Measurements from ENCODE around the gene RELT. TPM values are rescaled to one million over a fixed set of nuclear protein-coding genes. Genes with fewer than 3 reads are reported as not detected.
A peak's percentile ranks its signal among the peaks of the same experiment; 100 is the strongest.

Gene RELT
- total and polyA plus RNA-seq, 9 donors: 0.38 to 4.7 (median 2.0) TPM

DNA sequence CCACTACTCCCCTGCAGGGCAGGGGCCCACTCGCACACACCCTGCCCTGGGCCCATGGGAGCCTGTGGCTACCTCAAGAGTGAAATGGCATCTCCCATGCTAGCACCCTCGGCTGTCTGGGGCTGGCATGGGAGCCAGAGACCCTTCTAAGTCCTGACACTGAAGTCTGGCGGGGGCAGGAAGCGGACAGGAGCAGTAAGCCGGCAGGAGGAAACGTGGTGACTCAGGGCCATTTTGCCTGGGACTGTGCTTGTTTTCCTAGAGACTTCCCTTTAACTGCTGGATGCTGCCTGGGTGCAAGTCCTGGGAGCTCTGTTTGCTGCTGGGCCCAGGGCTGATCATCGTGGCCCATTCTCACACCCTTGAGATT, 16.8 kb downstream of the RELT start:
- Histone ChIP-seq H3K4me3 (no peak overlapping the region), H3K27me3 (no peaks in the 10 kb centered on the region), H3K36me3 (no peaks in the 10 kb centered on the region), H3K9me3 (no peaks in the 10 kb centered on the region), H3K27ac (no peak overlapping the region), H3K4me1 (ENCODE audit: insufficient read depth) (no peaks in the 10 kb centered on the region)
- TF ChIP-seq, protein P1, sequence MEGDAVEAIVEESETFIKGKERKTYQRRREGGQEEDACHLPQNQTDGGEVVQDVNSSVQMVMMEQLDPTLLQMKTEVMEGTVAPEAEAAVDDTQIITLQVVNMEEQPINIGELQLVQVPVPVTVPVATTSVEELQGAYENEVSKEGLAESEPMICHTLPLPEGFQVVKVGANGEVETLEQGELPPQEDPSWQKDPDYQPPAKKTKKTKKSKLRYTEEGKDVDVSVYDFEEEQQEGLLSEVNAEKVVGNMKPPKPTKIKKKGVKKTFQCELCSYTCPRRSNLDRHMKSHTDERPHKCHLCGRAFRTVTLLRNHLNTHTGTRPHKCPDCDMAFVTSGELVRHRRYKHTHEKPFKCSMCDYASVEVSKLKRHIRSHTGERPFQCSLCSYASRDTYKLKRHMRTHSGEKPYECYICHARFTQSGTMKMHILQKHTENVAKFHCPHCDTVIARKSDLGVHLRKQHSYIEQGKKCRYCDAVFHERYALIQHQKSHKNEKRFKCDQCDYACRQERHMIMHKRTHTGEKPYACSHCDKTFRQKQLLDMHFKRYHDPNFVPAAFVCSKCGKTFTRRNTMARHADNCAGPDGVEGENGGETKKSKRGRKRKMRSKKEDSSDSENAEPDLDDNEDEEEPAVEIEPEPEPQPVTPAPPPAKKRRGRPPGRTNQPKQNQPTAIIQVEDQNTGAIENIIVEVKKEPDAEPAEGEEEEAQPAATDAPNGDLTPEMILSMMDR (IDR thresholded peaks at IDR 0.05): no peak
- TF ChIP-seq EP300 (IDR thresholded peaks at IDR 0.05) (no peak), POLR2A (IDR thresholded peaks at IDR 0.05) (no peak)
- intact Hi-C loops (cut with DNase I): loop anchor here in 2 of 4 donors (5.0 to 10.0 kb wide), 2 partner anchors 96 to 98 kb away; no protein-coding TSS in a partner anchor
- WGBS, 3 donors: 87 to 92% (median 91%) methylated on average over 5 to 7 of the region's 7 CpGs
- no peak for DNase-seq

DNA sequence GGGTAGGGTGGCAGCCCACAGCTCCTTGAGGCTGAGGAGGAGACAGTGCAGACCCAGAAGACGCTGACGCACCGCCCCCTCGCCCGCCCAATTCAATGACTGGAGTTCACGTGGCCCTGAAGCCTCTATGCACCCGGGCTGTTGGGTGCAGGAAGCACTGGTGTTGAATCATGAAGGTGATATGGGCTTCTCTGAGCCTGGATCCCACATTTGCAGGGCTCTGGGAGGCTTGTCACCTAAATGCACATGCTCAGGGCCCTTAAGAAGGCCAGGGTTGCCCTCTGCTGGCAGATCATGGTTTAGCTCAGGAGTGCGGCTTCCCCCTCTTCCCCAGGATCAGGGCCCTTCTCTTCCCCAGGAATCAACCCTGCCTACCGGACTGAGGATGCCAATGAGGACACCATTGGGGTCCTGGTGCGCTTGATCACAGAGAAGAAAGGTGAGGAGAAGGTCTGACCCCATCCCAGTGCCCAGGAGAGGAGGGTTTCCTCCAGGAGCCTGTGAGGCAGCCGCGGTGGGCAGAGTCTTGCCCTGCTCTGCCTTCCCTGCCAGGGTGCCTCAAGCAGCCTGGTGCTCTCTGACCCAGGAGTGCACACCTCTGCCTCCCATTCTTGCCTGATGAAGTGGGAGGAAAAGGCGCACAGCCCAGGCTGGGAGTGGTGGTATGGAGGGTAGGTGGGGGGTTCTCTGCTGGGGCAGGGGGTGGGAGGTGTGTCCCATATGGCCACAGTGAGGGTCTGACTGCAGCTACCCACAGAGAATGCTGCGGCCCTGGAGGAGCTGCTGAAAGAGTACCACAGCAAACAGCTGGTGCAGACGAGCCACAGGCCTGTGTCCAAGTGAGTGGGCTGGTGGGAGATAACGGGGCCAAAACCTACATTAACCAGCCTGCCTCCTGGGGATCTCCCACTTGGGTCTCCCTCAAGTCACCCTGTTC, 17.5 kb downstream of the RELT start:
- peak; percentile 46 to 78 (median 70) for DNase-seq

DNA sequence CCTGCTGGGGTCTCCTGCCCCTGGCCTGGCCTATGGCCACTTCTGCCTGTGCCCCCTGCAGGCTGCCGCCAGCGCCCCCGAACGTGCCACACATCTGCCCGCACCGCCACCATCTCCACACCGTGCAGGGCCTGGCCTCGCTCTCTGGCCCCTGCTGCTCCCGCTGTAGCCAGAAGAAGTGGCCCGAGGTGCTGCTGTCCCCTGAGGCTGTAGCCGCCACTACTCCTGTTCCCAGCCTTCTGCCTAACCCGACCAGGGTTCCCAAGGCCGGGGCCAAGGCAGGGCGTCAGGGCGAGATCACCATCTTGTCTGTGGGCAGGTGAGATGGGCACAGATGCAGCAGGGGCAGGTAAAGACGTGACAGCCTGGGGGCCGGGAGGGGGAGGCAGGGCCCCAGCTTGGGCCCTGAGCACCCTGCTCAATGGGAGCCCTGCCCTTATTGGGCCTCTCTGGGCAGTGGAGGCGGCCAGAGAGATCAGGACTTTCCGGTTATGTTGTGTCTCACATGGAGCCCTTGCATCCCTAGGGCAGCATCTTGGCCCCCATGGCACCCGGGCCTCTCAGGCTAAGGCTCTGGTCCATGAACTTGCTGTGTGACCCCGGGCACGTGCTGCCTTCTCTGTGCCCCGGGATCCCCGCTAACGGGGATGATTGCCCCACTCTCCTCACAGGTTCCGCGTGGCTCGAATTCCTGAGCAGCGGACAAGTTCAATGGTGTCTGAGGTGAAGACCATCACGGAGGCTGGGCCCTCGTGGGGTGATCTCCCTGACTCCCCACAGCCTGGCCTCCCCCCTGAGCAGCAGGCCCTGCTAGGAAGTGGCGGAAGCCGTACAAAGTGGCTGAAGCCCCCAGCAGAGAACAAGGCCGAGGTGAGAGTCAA, 18.5 kb downstream of the RELT start:
- TF ChIP-seq EP300 (IDR thresholded peaks at IDR 0.05) (no peak), POLR2A (IDR thresholded peaks at IDR 0.05) (no peak)
- TF ChIP-seq, protein P1 (IDR thresholded peaks at IDR 0.05): no peak
- intact Hi-C loops (cut with DNase I): loop anchor here in 2 of 4 donors (5.0 to 10.0 kb wide), 2 partner anchors 97 to 100 kb away; no protein-coding TSS in a partner anchor
- H3K4me3 ChIP-seq: no peak overlapping the region
- no peaks in the 10 kb centered on the region for H3K27me3 ChIP-seq
- H3K27ac ChIP-seq: no peak overlapping the region
- WGBS, 3 donors: 80 to 89% (median 87%) methylated on average over 34 of the region's 34 CpGs
- H3K9me3 ChIP-seq: no peaks in the 10 kb centered on the region
- no peaks in the 10 kb centered on the region for H3K36me3 ChIP-seq
- H3K4me1 ChIP-seq (ENCODE audit: insufficient read depth): no peaks in the 10 kb centered on the region
- peak in 1 of 5 donors; percentile 33 for DNase-seq

More for the DNA sequence above, 17.5 kb downstream of the RELT start:
- WGBS, 3 donors: 62 to 71% (median 62%) methylated on average over 16 of the region's 16 CpGs
- intact Hi-C loops (cut with DNase I): loop anchor here in 2 of 4 donors (5.0 to 10.0 kb wide), 2 partner anchors 96 to 99 kb away; no protein-coding TSS in a partner anchor
- no peaks in the 10 kb centered on the region for H3K4me1 ChIP-seq (ENCODE audit: insufficient read depth)
- H3K9me3 ChIP-seq: no peaks in the 10 kb centered on the region
- no peaks in the 10 kb centered on the region for H3K27me3 ChIP-seq
- no peak overlapping the region for H3K27ac ChIP-seq
- TF ChIP-seq, protein P1 (IDR thresholded peaks at IDR 0.05): peak; percentile 33 to 70 (median 63)
- TF ChIP-seq POLR2A (IDR thresholded peaks at IDR 0.05): no peak
- no peak for TF ChIP-seq EP300 (IDR thresholded peaks at IDR 0.05)
- H3K4me3 ChIP-seq: no peak overlapping the region
- H3K36me3 ChIP-seq: no peaks in the 10 kb centered on the region

All from ovary (tissue), 9 donors.